BLaER1 treated with 17β-estradiol and CSF1 and Interleukin-3, amounts not matched to agents 10 nM and 100 nM (cell line): ENCODE data around the gene MPRIP.

Experiments used
- H3K27ac ChIP-seq, 11 experiments: shearing (Covaris generic); formaldehyde crosslinking; 2 replicates each; pipeline ENCODE4 v1.8.1; 2022
- H3K27me3 ChIP-seq, 11 experiments: shearing (Covaris generic); formaldehyde crosslinking; 2 replicates each; pipeline ENCODE4 v1.8.1; 2022
- H3K36me3 ChIP-seq, 11 experiments: shearing (Covaris generic); formaldehyde crosslinking; 2 replicates each; pipeline ENCODE4 v1.8.1; 2022
- H3K4me1 ChIP-seq, 10 experiments: shearing (Covaris generic); formaldehyde crosslinking; 2 replicates each; pipeline ENCODE4 v1.8.1; 2022
- H3K4me2 ChIP-seq, 11 experiments: shearing (Covaris generic); formaldehyde crosslinking; 2 replicates each; pipeline ENCODE4 v1.8.1; 2022
- H3K4me3 ChIP-seq, 10 experiments: shearing (Covaris generic); formaldehyde crosslinking; 2 replicates each; pipeline ENCODE4 v1.8.1; 2022
- H3K9ac ChIP-seq, 11 experiments: shearing (Covaris generic); formaldehyde crosslinking; 2 replicates each; pipeline ENCODE4 v1.8.1; 2022
- H3K9me3 ChIP-seq, 11 experiments: shearing (Covaris generic); formaldehyde crosslinking; replicated peaks in 1 of 11; 2 replicates each; pipeline ENCODE4 v1.8.1; 2022
- H4K20me1 ChIP-seq, 11 experiments: shearing (Covaris generic); formaldehyde crosslinking; 2 replicates each; pipeline ENCODE4 v1.8.1; 2022
- Cebpa-rat ChIP-seq, 11 experiments: shearing (Covaris generic); IDR thresholded peaks; 2 replicates each; pipeline ENCODE4 v1.8.1; 2022

Gene MPRIP

DNA sequence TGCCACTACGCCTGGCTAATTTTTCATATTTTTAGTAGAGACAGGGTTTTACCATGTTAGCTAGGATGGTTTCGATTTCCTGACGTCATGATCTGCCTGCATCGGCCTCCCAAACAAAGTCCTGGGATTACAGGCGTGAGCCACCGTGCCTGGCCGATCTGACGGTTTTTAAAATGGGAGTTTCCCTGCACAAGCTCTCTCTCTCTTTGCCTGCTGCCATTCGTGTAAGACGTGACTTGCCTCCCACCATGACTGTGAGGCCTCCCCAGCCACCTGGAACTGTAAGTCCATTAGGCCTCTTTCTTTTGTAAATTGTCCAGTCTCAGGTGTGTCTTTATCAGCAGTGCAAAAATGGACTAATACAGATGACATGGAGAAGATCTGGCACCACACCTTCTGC, 199.4 kb downstream of the MPRIP start:
- Histone ChIP-seq H3K27me3 (no peaks in the 10 kb centered on the region), H3K27ac (no peak overlapping the region), H3K4me2 (no peak overlapping the region), H3K9ac (no peak overlapping the region), H3K36me3 (peaks cover 13 to 26% (median 16%) of the 10 kb centered on the region in 11 experiments; a peak in 21 of 22 replicates), H3K4me3 (no peak overlapping the region), H3K4me1 (peaks cover 6 to 17% (median 8%) of the 10 kb centered on the region in 10 experiments; a peak in 18 of 20 replicates), H3K9me3 (no peaks in the 10 kb centered on the region), H4K20me1 (peaks cover 0 to under 1% (median 0%) of the 10 kb centered on the region in 11 experiments; a peak in 2 of 22 replicates)
- no peak for TF ChIP-seq Cebpa-rat (IDR thresholded peaks at IDR 0.05)

DNA sequence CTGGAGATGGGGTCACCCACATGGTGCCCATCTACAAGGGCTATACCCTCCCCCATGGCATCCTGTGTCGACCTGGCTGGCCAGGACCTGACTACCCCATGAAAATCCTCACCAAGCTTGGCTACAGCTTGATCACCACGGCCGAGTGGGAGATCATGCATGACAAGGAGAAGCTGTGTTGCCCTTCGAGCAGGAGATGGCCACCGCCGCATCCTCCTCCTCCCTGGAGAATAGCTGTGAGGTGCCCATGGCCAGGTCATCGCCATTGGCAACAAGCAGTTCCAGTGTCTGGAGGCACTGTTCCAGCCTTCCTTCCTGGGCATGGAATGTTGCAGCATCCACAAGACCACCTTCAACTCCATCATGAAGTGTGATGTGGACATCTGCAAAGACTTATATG, 200.0 kb downstream of the MPRIP start:
- no peak overlapping the region for H3K27ac ChIP-seq
- H3K4me3 ChIP-seq: no peak overlapping the region
- H3K36me3 ChIP-seq: peaks cover 19 to 32% (median 22%) of the 10 kb centered on the region in 11 experiments
- H3K9me3 ChIP-seq: no peaks in the 10 kb centered on the region
- H3K9ac ChIP-seq: no peak overlapping the region
- no peak overlapping the region for H3K4me2 ChIP-seq
- no peaks in the 10 kb centered on the region for H3K27me3 ChIP-seq
- peaks cover 0 to 5% (median 0%) of the 10 kb centered on the region in 11 experiments; a peak in 5 of 22 replicates for H4K20me1 ChIP-seq
- peaks cover 6 to 17% (median 8%) of the 10 kb centered on the region in 10 experiments; a peak in 18 of 20 replicates for H3K4me1 ChIP-seq
- no peak for TF ChIP-seq Cebpa-rat (IDR thresholded peaks at IDR 0.05)
